Measurements from ENCODE around the gene CARS2.

CARS2 gene

GRCh38 chr13:110719036-110719710, 13.3 kb upstream of the CARS2 start:
- Mint-ChIP-seq H3K4me1 (peaks cover 31% of the 10 kb centered on the region), H3K9me3 (no peaks in the 10 kb centered on the region), H3K27ac (peak overlapping the region; percentile 68), H3K27me3 (ENCODE audit: low read depth, poor library complexity) (no peaks in the 10 kb centered on the region), H3K4me3 (no peak overlapping the region), H3K36me3 (ENCODE audit: low read depth) (peaks cover 36% of the 10 kb centered on the region)
- DNase-seq: no peak
- no peak for TF ChIP-seq CTCF (IDR thresholded peaks at IDR 0.05)

GRCh38 chr13:110716247-110716515, 10.3 kb upstream of the CARS2 start:
- peaks cover 28% of the 10 kb centered on the region for H3K4me1 Mint-ChIP-seq
- DNase-seq: no peak
- peak overlapping the region; percentile 98 for H3K4me3 Mint-ChIP-seq
- H3K36me3 Mint-ChIP-seq (ENCODE audit: low read depth): peaks cover 26% of the 10 kb centered on the region
- H3K27ac Mint-ChIP-seq: peak overlapping the region; percentile 92
- no peaks in the 10 kb centered on the region for H3K27me3 Mint-ChIP-seq (ENCODE audit: low read depth, poor library complexity)
- TF ChIP-seq CTCF (IDR thresholded peaks at IDR 0.05): no peak
- H3K9me3 Mint-ChIP-seq: peaks cover 5% of the 10 kb centered on the region

- no peak for TF ChIP-seq CTCF (IDR thresholded peaks at IDR 0.05)
- H3K4me3 Mint-ChIP-seq: peak overlapping the region; percentile 98
- peaks cover 10% of the 10 kb centered on the region for H3K9me3 Mint-ChIP-seq
- H3K27ac Mint-ChIP-seq: peak overlapping the region; percentile 100
- H3K27me3 Mint-ChIP-seq (ENCODE audit: low read depth, poor library complexity): no peaks in the 10 kb centered on the region
- DNase-seq: peak; percentile 96
- H3K4me1 Mint-ChIP-seq: peaks cover 32% of the 10 kb centered on the region
- peaks cover 21% of the 10 kb centered on the region for H3K36me3 Mint-ChIP-seq (ENCODE audit: low read depth)
Measured at GRCh38 chr13:110715395-110716246, 9.7 kb upstream of the CARS2 start.

GRCh38 chr13:110714797-110715394, 9.0 kb upstream of the CARS2 start:
- H3K9me3 Mint-ChIP-seq: peaks cover 10% of the 10 kb centered on the region
- H3K27me3 Mint-ChIP-seq (ENCODE audit: low read depth, poor library complexity): no peaks in the 10 kb centered on the region
- peak; percentile 63 for DNase-seq
- H3K4me3 Mint-ChIP-seq: peak overlapping the region; percentile 98
- H3K36me3 Mint-ChIP-seq (ENCODE audit: low read depth): peaks cover 13% of the 10 kb centered on the region
- peak overlapping the region; percentile 100 for H3K27ac Mint-ChIP-seq
- no peak for TF ChIP-seq CTCF (IDR thresholded peaks at IDR 0.05)
- peaks cover 32% of the 10 kb centered on the region for H3K4me1 Mint-ChIP-seq

GRCh38 chr13:110713981-110714796, 8.3 kb upstream of the CARS2 start:
- Mint-ChIP-seq H3K36me3 (ENCODE audit: low read depth) (peaks cover 6% of the 10 kb centered on the region), H3K9me3 (peaks cover 10% of the 10 kb centered on the region), H3K4me1 (peaks cover 32% of the 10 kb centered on the region), H3K27ac (peak overlapping the region; percentile 97), H3K27me3 (ENCODE audit: low read depth, poor library complexity) (no peaks in the 10 kb centered on the region), H3K4me3 (peak overlapping the region; percentile 98)
- TF ChIP-seq CTCF (IDR thresholded peaks at IDR 0.05): no peak
- peak; percentile 58 for DNase-seq
